Measurements from ENCODE around the gene PIH1D2. TPM values are rescaled to one million over a fixed set of nuclear protein-coding genes. Genes with fewer than 3 reads are reported as not detected.

Gene PIH1D2
- 1.3 TPM for polyA plus RNA-seq (2012; ENCODE audit: missing spikeins)

- TF ChIP-seq TAF1 (IDR thresholded peaks at IDR 0.05; ENCODE audit: borderline replicate concordance, low read depth, low read length) = peak; percentile 49; the same call in 1 of the 2 replicates
- TF ChIP-seq POLR2AphosphoS5 (IDR thresholded peaks at IDR 0.05; ENCODE audit: low read depth, low read length) = peak; percentile 58; the same call in 1 of the 2 replicates
- TF ChIP-seq POLR2A (IDR thresholded peaks at IDR 0.05; ENCODE audit: low read depth, low read length) = peak; percentile 70
- DNase-seq (ENCODE audit: insufficient read length) = peak; percentile 57
- FAIRE-seq = peak; percentile 92
These were observed at the start of gene PIH1D2, which contains the start of gene NKAPD1 for GRCh38 chr11:112073941-112074811. Gene PIH1D2, minus strand, starts transcription at chr11:112074017. Its CDS starts 843 bp downstream, at chr11:112073174. Gene NKAPD1, plus strand, starts transcription at chr11:112074299. Its CDS starts 1,276 bp downstream, at chr11:112075575.

- TF ChIP-seq POLR2A (IDR thresholded peaks at IDR 0.05; ENCODE audit: low read depth, low read length) = no peak
- no peak for TF ChIP-seq TAF1 (IDR thresholded peaks at IDR 0.05; ENCODE audit: borderline replicate concordance, low read depth, low read length)
- TF ChIP-seq POLR2AphosphoS5 (IDR thresholded peaks at IDR 0.05; ENCODE audit: low read depth, low read length) = no peak
- DNase-seq (ENCODE audit: insufficient read length) (no peak), FAIRE-seq (no peak)
These were observed 49.3 kb upstream of the PIH1D2 start for GRCh38 chr11:112123129-112123528.

GRCh38 chr11:112121981-112122615 is 48.3 kb upstream of the PIH1D2 start:
- TF ChIP-seq POLR2A (IDR thresholded peaks at IDR 0.05; ENCODE audit: low read depth, low read length) = no peak
- no peak for TF ChIP-seq POLR2AphosphoS5 (IDR thresholded peaks at IDR 0.05; ENCODE audit: low read depth, low read length)
- no peak for TF ChIP-seq TAF1 (IDR thresholded peaks at IDR 0.05; ENCODE audit: borderline replicate concordance, low read depth, low read length)
- DNase-seq (ENCODE audit: insufficient read length) (no peak), FAIRE-seq (no peak)

- DNase-seq (ENCODE audit: insufficient read length) (no peak), FAIRE-seq (no peak)
- no peak for TF ChIP-seq TAF1 (IDR thresholded peaks at IDR 0.05; ENCODE audit: borderline replicate concordance, low read depth, low read length)
- TF ChIP-seq POLR2A (IDR thresholded peaks at IDR 0.05; ENCODE audit: low read depth, low read length) = no peak
- TF ChIP-seq POLR2AphosphoS5 (IDR thresholded peaks at IDR 0.05; ENCODE audit: low read depth, low read length) = no peak
These were observed 44.4 kb upstream of the PIH1D2 start for GRCh38 chr11:112118176-112118575.

GRCh38 chr11:112115386-112115785 is 41.6 kb upstream of the PIH1D2 start:
- DNase-seq (ENCODE audit: insufficient read length) (no peak), FAIRE-seq (no peak)
- TF ChIP-seq POLR2AphosphoS5 (IDR thresholded peaks at IDR 0.05; ENCODE audit: low read depth, low read length) (no peak), TAF1 (IDR thresholded peaks at IDR 0.05; ENCODE audit: borderline replicate concordance, low read depth, low read length) (no peak), POLR2A (IDR thresholded peaks at IDR 0.05; ENCODE audit: low read depth, low read length) (no peak)

GRCh38 chr11:112114460-112114859 is 40.6 kb upstream of the PIH1D2 start:
- no peak for TF ChIP-seq POLR2AphosphoS5 (IDR thresholded peaks at IDR 0.05; ENCODE audit: low read depth, low read length)
- no peak for TF ChIP-seq POLR2A (IDR thresholded peaks at IDR 0.05; ENCODE audit: low read depth, low read length)
- no peak for TF ChIP-seq TAF1 (IDR thresholded peaks at IDR 0.05; ENCODE audit: borderline replicate concordance, low read depth, low read length)
- FAIRE-seq (peak; percentile 33), DNase-seq (ENCODE audit: insufficient read length) (no peak)

- DNase-seq (ENCODE audit: insufficient read length) = no peak
- TF ChIP-seq TAF1 (IDR thresholded peaks at IDR 0.05; ENCODE audit: borderline replicate concordance, low read depth, low read length) (no peak), POLR2A (IDR thresholded peaks at IDR 0.05; ENCODE audit: low read depth, low read length) (no peak), POLR2AphosphoS5 (IDR thresholded peaks at IDR 0.05; ENCODE audit: low read depth, low read length) (no peak)
- no peak for FAIRE-seq
These were observed 40.0 kb upstream of the PIH1D2 start for GRCh38 chr11:112113539-112114457.

- FAIRE-seq (no peak), DNase-seq (ENCODE audit: insufficient read length) (no peak)
- TF ChIP-seq POLR2AphosphoS5 (IDR thresholded peaks at IDR 0.05; ENCODE audit: low read depth, low read length) (no peak), POLR2A (IDR thresholded peaks at IDR 0.05; ENCODE audit: low read depth, low read length) (no peak), TAF1 (IDR thresholded peaks at IDR 0.05; ENCODE audit: borderline replicate concordance, low read depth, low read length) (no peak)
These were observed 32.3 kb upstream of the PIH1D2 start for GRCh38 chr11:112106070-112106469.

GRCh38 chr11:112103446-112103845 is 29.6 kb upstream of the PIH1D2 start:
- DNase-seq (ENCODE audit: insufficient read length) (no peak), FAIRE-seq (no peak)
- no peak for TF ChIP-seq POLR2AphosphoS5 (IDR thresholded peaks at IDR 0.05; ENCODE audit: low read depth, low read length)
- no peak for TF ChIP-seq TAF1 (IDR thresholded peaks at IDR 0.05; ENCODE audit: borderline replicate concordance, low read depth, low read length)
- TF ChIP-seq POLR2A (IDR thresholded peaks at IDR 0.05; ENCODE audit: low read depth, low read length) = no peak

- no peak for DNase-seq (ENCODE audit: insufficient read length)
- FAIRE-seq = no peak
- TF ChIP-seq TAF1 (IDR thresholded peaks at IDR 0.05; ENCODE audit: borderline replicate concordance, low read depth, low read length) (no peak), POLR2AphosphoS5 (IDR thresholded peaks at IDR 0.05; ENCODE audit: low read depth, low read length) (no peak), POLR2A (IDR thresholded peaks at IDR 0.05; ENCODE audit: low read depth, low read length) (no peak)
These were observed 26.6 kb upstream of the PIH1D2 start for GRCh38 chr11:112100462-112100861.
